WI38 (cell line): ENCODE results near the gene RNF186.
"Not testable (repeated sequence)": the region's sequence is repeated elsewhere in the genome, so short reads cannot be mapped to it uniquely, and the experiment has no call there.

Experiments
- H3K4me3 ChIP-seq: 2 replicates; pipeline ENCODE4 v1.5.1; 2011; ENCODE audit warnings: low read depth, mild to moderate bottlenecking, control low read depth, low read length
- CTCF ChIP-seq: IDR thresholded peaks from 2 replicates; pipeline ENCODE4 v1.5.1; 2012; ENCODE audit warnings: low read depth, mild to moderate bottlenecking, control low read depth, low read length

Gene RNF186

GRCh38 chr1:19858893-19859292 lies 43.8 kb upstream of the RNF186 start:
- no peak for TF ChIP-seq CTCF
- H3K4me3 ChIP-seq: no peak overlapping the region

GRCh38 chr1:19854866-19855265 lies 39.8 kb upstream of the RNF186 start:
- no peak overlapping the region for H3K4me3 ChIP-seq
- no peak for TF ChIP-seq CTCF

- no peak overlapping the region for H3K4me3 ChIP-seq
- TF ChIP-seq CTCF: no peak
These were observed 37.0 kb upstream of the RNF186 start for GRCh38 chr1:19852036-19852435.

GRCh38 chr1:19850214-19850613 lies 35.1 kb upstream of the RNF186 start:
- H3K4me3 ChIP-seq: no peak overlapping the region
- no peak for TF ChIP-seq CTCF

GRCh38 chr1:19849307-19849706 lies 34.2 kb upstream of the RNF186 start:
- not testable (repeated sequence) for H3K4me3 ChIP-seq

- H3K4me3 ChIP-seq: not testable (repeated sequence)
These were observed 32.3 kb upstream of the RNF186 start for GRCh38 chr1:19847334-19847733.

GRCh38 chr1:19846338-19846737 lies 31.3 kb upstream of the RNF186 start:
- no peak for TF ChIP-seq CTCF
- H3K4me3 ChIP-seq: no peak overlapping the region

- TF ChIP-seq CTCF: no peak
- H3K4me3 ChIP-seq: no peak overlapping the region
These were observed 30.5 kb upstream of the RNF186 start for GRCh38 chr1:19845555-19845954.
